ENCODE measurements around the gene ARID5A.

DNA sequence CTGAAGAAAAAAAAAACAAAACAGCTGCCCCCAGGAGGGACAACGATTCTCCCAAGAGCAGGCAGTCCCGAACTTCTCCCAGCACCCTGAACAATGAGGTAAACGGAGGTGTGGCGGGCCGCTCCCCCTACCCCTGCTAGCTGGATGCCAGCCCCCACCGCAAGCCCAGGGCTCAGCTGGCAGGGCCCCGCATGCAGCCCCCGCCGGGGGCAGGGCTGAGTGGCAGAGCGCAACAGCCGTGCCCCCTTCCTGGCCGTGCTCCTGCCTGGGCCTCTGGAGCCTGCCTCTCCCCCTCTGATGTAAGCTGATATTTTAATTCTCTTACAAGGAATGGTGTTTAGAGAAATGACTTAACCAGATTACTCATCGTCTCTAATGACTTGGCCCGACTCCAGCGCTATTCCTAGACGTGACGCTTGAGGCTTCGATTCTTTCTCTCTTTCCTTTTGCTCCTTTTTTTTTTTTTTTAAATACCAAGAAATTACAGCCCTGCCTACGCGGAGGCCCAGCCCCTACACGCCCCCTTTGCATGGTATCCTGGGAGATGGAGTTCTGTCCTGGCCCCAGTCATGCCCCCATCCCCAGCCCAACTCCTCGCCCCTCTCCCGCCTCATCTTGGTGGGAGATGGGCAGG lies 4.6 kb upstream of the ARID5A start:
- TF ChIP-seq CTCF (IDR thresholded peaks at IDR 0.05) (no peak), EZH2 (IDR thresholded peaks at IDR 0.05; ENCODE audit: borderline replicate concordance, insufficient read depth, low read depth, low read length, poor library complexity, severe bottlenecking) (no peak)

Measured in B cell (primary cell).